NT2/D1 (cell line): ENCODE measurements around the gene TTLL4.
"Not testable (repeated sequence)": the region's sequence is repeated elsewhere in the genome, so short reads cannot be mapped to it uniquely, and the experiment has no call there.

Source experiments
- DNase-seq: peaks from one replicate; pipeline ENCODE4 v3.0.0-alpha.2; 2011; ENCODE audit warnings: low read depth, low spot score
- H3K27me3 ChIP-seq: 2 replicates; pipeline ENCODE4 v1.6.0; 2011; ENCODE audit warnings: mild to moderate bottlenecking; ENCODE audit not compliant: insufficient read length, insufficient read depth
- H3K36me3 ChIP-seq: 2 replicates; pipeline ENCODE4 v1.6.1; 2011; ENCODE audit warnings: mild to moderate bottlenecking, low read length, mixed read lengths; ENCODE audit not compliant: insufficient read depth, insufficient read length
- H3K4me1 ChIP-seq: 2 replicates; pipeline ENCODE4 v1.5.1; 2011; ENCODE audit not compliant: insufficient read depth, insufficient read length
- H3K4me3 ChIP-seq: 2 replicates; pipeline ENCODE4 v1.5.1; 2011; ENCODE audit warnings: low read depth; ENCODE audit not compliant: insufficient read length
- H3K9ac ChIP-seq: 2 replicates; pipeline ENCODE4 v1.6.0; 2011; ENCODE audit warnings: low read depth; ENCODE audit not compliant: insufficient read length
- H3K9me3 ChIP-seq: 2 replicates; pipeline ENCODE4 v1.5.1; 2011; ENCODE audit warnings: mild to moderate bottlenecking, low read length; ENCODE audit not compliant: insufficient read depth
- SUZ12 ChIP-seq: IDR thresholded peaks from 2 replicates; pipeline ENCODE4 v1.6.1; 2011; ENCODE audit not compliant: insufficient read length, insufficient read depth; ENCODE audit errors: extremely low read depth
- YY1 ChIP-seq: IDR thresholded peaks from 2 replicates; pipeline ENCODE4 v1.6.1; 2011; ENCODE audit not compliant: insufficient read length, insufficient read depth
- ZNF274 ChIP-seq: IDR thresholded peaks from 2 replicates; pipeline ENCODE4 v1.6.1; 2011; ENCODE audit warnings: mild to moderate bottlenecking, low read depth, low read length

Gene TTLL4

DNA sequence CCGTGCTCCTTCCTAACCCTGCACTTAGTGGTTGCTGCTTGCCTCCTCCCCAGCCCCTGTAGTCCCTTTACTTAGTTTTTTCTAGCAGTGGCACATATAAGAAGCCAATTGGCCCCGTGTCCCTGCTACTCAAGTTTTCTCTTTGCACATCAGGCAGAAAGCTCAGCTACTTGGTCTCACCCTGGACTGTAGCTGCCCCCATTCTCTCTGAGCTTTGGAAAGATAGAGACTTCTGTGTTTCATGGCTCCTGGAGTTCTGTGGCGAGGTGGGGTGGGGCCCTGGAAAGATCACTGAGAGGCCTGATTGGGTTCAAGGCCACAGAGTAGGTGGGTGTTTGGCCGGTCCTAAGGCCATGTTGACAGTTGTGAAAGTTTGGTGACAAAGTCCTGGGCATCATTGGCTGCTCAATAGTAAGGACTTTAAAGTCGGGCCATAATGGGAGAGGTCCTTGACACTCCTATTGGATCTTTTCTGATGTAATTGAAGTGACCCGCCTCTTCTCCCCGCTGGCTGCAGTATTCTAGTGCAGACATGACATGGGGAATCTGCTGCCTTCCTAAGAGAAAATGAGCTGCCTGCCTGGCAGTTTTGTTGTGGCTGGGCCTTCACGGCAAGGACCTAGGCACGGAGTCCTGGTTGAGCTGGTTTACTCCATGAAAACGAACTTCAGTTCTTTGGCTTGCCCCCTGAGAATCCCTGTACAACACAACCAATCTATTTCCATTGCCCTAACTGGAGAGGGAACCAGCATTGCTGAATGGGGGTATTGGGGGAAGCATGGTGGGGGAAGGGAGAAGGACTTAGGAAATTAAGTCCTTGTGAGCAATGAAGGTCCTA lies 45.2 kb downstream of the TTLL4 start:
- no peak overlapping the region for H3K4me3 ChIP-seq
- H3K36me3 ChIP-seq = peaks cover 71% of the 10 kb centered on the region
- no peak overlapping the region for H3K9ac ChIP-seq
- no peaks in the 10 kb centered on the region for H3K9me3 ChIP-seq
- no peak for DNase-seq
- no peaks in the 10 kb centered on the region for H3K4me1 ChIP-seq
- TF ChIP-seq ZNF274 = no peak
- no peak for TF ChIP-seq SUZ12
- no peaks in the 10 kb centered on the region for H3K27me3 ChIP-seq

DNA sequence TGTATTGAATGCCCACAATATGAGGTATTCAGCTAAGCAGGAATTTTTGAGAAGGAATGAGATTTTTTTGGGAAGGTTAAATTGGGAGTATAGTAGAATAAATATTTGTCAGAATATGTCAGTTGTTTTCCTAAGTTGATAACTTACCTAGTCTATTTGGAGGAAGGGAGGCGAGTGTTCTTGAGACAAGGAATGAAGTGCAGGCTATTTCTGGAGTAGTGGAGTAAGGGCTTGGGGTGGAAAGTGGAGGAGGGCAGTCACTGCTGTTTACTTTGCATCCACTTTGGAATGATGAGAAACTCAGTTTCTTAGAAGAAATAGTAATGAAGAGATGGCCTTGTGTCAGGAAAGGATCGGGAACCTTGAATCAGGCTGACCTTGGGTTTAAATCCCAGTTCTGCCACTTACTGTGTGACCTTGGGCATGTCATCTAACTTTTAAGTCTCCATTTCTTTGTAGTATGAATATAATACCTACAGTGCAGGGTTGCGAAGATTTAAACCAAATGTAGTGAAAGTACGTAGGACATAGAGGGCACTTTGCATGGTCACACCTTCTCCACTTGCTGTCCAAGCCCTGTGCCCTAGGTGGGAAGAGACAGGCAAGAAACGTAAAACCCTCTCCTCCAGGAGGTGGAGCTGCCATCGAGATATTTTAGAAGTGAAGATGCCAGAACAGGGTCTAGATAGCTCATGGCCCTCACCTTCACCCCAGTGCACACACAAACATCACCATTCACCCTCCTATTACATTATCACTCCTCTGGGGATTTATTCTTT lies 46.2 kb downstream of the TTLL4 start:
- Histone ChIP-seq H3K4me3 (no peak overlapping the region), H3K9ac (no peak overlapping the region), H3K4me1 (no peaks in the 10 kb centered on the region), H3K27me3 (no peaks in the 10 kb centered on the region), H3K9me3 (no peaks in the 10 kb centered on the region), H3K36me3 (peaks cover 62% of the 10 kb centered on the region)
- no peak for DNase-seq
- TF ChIP-seq YY1 = no peak

GRCh38 chr2:218761795-218762194 lies 51.2 kb downstream of the TTLL4 start:
- H3K36me3 ChIP-seq = peaks cover 14% of the 10 kb centered on the region
- no peak overlapping the region for H3K4me3 ChIP-seq
- TF ChIP-seq SUZ12 (no peak), ZNF274 (no peak), YY1 (no peak)
- DNase-seq = no peak
- no peaks in the 10 kb centered on the region for H3K4me1 ChIP-seq
- H3K9me3 ChIP-seq = no peaks in the 10 kb centered on the region
- H3K9ac ChIP-seq = no peak overlapping the region
- H3K27me3 ChIP-seq = no peaks in the 10 kb centered on the region

- not testable (repeated sequence) for H3K27me3 ChIP-seq, H3K4me1 ChIP-seq, H3K4me3 ChIP-seq, H3K9ac ChIP-seq, DNase-seq, H3K36me3 ChIP-seq
- peaks cover 27% of the 10 kb centered on the region for H3K9me3 ChIP-seq
Measured at GRCh38 chr2:218772759-218773158, 62.1 kb downstream of the TTLL4 start.

DNA sequence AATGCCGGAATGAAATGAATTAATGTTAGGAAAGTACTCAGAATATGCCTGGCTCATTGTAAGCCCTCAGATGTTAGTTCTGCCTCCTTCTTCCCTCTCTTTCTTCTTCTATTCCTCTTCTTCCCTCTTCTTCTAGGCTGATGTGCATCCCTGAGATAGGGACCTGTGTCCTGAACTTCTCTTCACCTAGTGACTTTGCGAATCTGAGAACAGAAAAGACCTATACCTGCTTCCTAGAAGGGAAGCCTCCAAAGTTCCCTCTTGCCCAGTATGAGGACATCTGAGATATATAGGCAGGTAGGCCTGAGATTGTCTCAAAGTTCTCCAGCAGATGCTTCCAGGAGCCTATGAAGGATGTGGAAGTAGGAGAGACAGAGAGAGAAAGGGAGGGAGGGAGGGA lies 63.2 kb downstream of the TTLL4 start:
- H3K9ac ChIP-seq = no peak overlapping the region
- peaks cover 4% of the 10 kb centered on the region for H3K36me3 ChIP-seq
- no peak for DNase-seq
- no peak for TF ChIP-seq ZNF274
- no peak for TF ChIP-seq SUZ12
- TF ChIP-seq YY1 = no peak
- peaks cover 30% of the 10 kb centered on the region for H3K9me3 ChIP-seq
- no peaks in the 10 kb centered on the region for H3K4me1 ChIP-seq
- no peaks in the 10 kb centered on the region for H3K27me3 ChIP-seq
- H3K4me3 ChIP-seq = no peak overlapping the region

GRCh38 chr2:218776488-218776887 lies 65.9 kb downstream of the TTLL4 start:
- no peak for DNase-seq
- TF ChIP-seq ZNF274 (no peak), YY1 (no peak), SUZ12 (no peak)
- peaks cover 30% of the 10 kb centered on the region for H3K9me3 ChIP-seq
- H3K4me3 ChIP-seq = no peak overlapping the region
- H3K27me3 ChIP-seq = peaks cover 9% of the 10 kb centered on the region
- H3K36me3 ChIP-seq = peaks cover 4% of the 10 kb centered on the region
- no peaks in the 10 kb centered on the region for H3K4me1 ChIP-seq
- H3K9ac ChIP-seq = no peak overlapping the region

GRCh38 chr2:218777276-218777990 lies 66.8 kb downstream of the TTLL4 start:
- H3K27me3 ChIP-seq = peaks cover 18% of the 10 kb centered on the region
- H3K36me3 ChIP-seq = peaks cover 4% of the 10 kb centered on the region
- H3K4me1 ChIP-seq = no peaks in the 10 kb centered on the region
- no peak overlapping the region for H3K4me3 ChIP-seq
- no peak overlapping the region for H3K9ac ChIP-seq
- DNase-seq = no peak
- peaks cover 30% of the 10 kb centered on the region for H3K9me3 ChIP-seq
- TF ChIP-seq ZNF274 = no peak
- TF ChIP-seq SUZ12 = no peak
- TF ChIP-seq YY1 = no peak
